NK-92 (cell line): ENCODE measurements around the gene CYP2W1.

Experiments
- DNase-seq: peaks from one replicate; lab custom pipeline; 2025; ENCODE audit not compliant: unreplicated experiment; lab: John Stamatoyannopoulos, UW

CYP2W1 gene

GRCh38 chr7:1014681-1015080 lies 31.7 kb downstream of the CYP2W1 start:
- no peak for DNase-seq

- DNase-seq, result no peak
Observed at GRCh38 chr7:1015196-1016121, 32.5 kb downstream of the CYP2W1 start.

GRCh38 chr7:1016577-1017531 lies 33.9 kb downstream of the CYP2W1 start:
- no peak for DNase-seq

GRCh38 chr7:1017586-1018333 lies 34.8 kb downstream of the CYP2W1 start:
- DNase-seq, result no peak

GRCh38 chr7:1018334-1018695 lies 35.3 kb downstream of the CYP2W1 start:
- no peak for DNase-seq

- no peak for DNase-seq
Observed at GRCh38 chr7:1019255-1019785, 36.3 kb downstream of the CYP2W1 start.

- DNase-seq, result no peak
Observed at GRCh38 chr7:1019789-1020610, 37.0 kb downstream of the CYP2W1 start.

GRCh38 chr7:1020849-1021251 lies 37.9 kb downstream of the CYP2W1 start:
- no peak for DNase-seq

- DNase-seq, result no peak
Observed at GRCh38 chr7:1021366-1021765, 38.4 kb downstream of the CYP2W1 start.

GRCh38 chr7:1021931-1022330 lies 39.0 kb downstream of the CYP2W1 start:
- DNase-seq, result no peak

GRCh38 chr7:1022356-1022755 lies 39.4 kb downstream of the CYP2W1 start:
- no peak for DNase-seq

- DNase-seq, result no peak
Observed at GRCh38 chr7:1022801-1023465, 40.0 kb downstream of the CYP2W1 start.

GRCh38 chr7:1024331-1024841 lies 41.4 kb downstream of the CYP2W1 start:
- no peak for DNase-seq

GRCh38 chr7:1024876-1025742 lies 42.1 kb downstream of the CYP2W1 start:
- no peak for DNase-seq

- no peak for DNase-seq
Observed at GRCh38 chr7:1025743-1026581, 43.0 kb downstream of the CYP2W1 start.

- DNase-seq, result no peak
Observed at GRCh38 chr7:1026721-1027161, 43.8 kb downstream of the CYP2W1 start.
